HepG2 (cell line): ENCODE measurements around the gene MRPS2. TPM values are rescaled to one million over a fixed set of nuclear protein-coding genes. Genes with fewer than 3 reads are reported as not detected.
A peak's percentile ranks its signal among the peaks of the same experiment; 100 is the strongest.

ENCODE experiments used
- CBX5 ChIP-seq: sonication (generic); formaldehyde crosslinking; IDR thresholded peaks from 2 replicates; pipeline ENCODE4 v1.4.0; 2020; ENCODE audit warnings: missing genetic modification reagents, borderline replicate concordance
- ETV5 ChIP-seq: IDR thresholded peaks from 2 replicates; pipeline ENCODE4 v1.6.1; 2018; ENCODE audit warnings: missing biosample characterization, missing genetic modification reagents, inconsistent platforms, borderline replicate concordance
- HIVEP1 ChIP-seq: sonication (generic); formaldehyde crosslinking; IDR thresholded peaks from 2 replicates; pipeline ENCODE4 v1.4.0; 2020; ENCODE audit warnings: mild to moderate bottlenecking, missing genetic modification reagents
- HNF4G ChIP-seq, 2 experiments: sonication (generic) in 1 of 2; formaldehyde crosslinking in 1 of 2; IDR thresholded peaks; 2 replicates each; pipeline versions ENCODE4 v1.4.0 to v1.6.1; 2011 to 2020; ENCODE audit warnings: borderline replicate concordance in 2 of 2, low read depth in 2 of 2, mild to moderate bottlenecking in 2 of 2, low read length in 1 of 2, missing genetic modification reagents in 1 of 2, moderate library complexity in 1 of 2
- KAT8 ChIP-seq: IDR thresholded peaks from 2 replicates; pipeline ENCODE4 v1.6.1; 2016; ENCODE audit warnings: missing genetic modification reagents, missing compliant biosample characterization
- KLF9 ChIP-seq: IDR thresholded peaks from 2 replicates; pipeline ENCODE4 v1.6.1; 2016; ENCODE audit warnings: low read depth
- NFE2 ChIP-seq: sonication (generic); formaldehyde crosslinking; IDR thresholded peaks from 2 replicates; pipeline ENCODE4 v1.4.0; 2020; ENCODE audit warnings: missing genetic modification reagents
- NR2C2 ChIP-seq: sonication (generic); formaldehyde crosslinking; IDR thresholded peaks from 2 replicates; pipeline ENCODE4 v1.4.0; 2020; ENCODE audit warnings: missing genetic modification reagents, mild to moderate bottlenecking, moderate library complexity, borderline replicate concordance
- PHF21A ChIP-seq: sonication (generic); formaldehyde crosslinking; IDR thresholded peaks from 2 replicates; pipeline ENCODE4 v1.5.0; 2020; ENCODE audit warnings: mild to moderate bottlenecking, missing genetic modification reagents
- RFX5 ChIP-seq: IDR thresholded peaks from 2 replicates; pipeline ENCODE4 v1.6.1; 2011; ENCODE audit warnings: low read depth, low read length, improper control_type of control experiment
- SATB2 ChIP-seq: sonication (generic); formaldehyde crosslinking; IDR thresholded peaks from 2 replicates; pipeline ENCODE4 v1.5.0; 2020; ENCODE audit warnings: missing genetic modification reagents
- SPEN ChIP-seq: sonication (generic); formaldehyde crosslinking; IDR thresholded peaks from 2 replicates; pipeline ENCODE4 v1.5.1; 2020; ENCODE audit warnings: low read depth, mild to moderate bottlenecking, missing genetic modification reagents
- TARDBP ChIP-seq: sonication (generic); formaldehyde crosslinking; IDR thresholded peaks from 2 replicates; pipeline ENCODE4 v1.8.0; 2022; ENCODE audit warnings: mild to moderate bottlenecking, missing genetic modification reagents
- ZNF24 ChIP-seq: fragments of 450-650 bp; IDR thresholded peaks from 2 replicates; pipeline ENCODE4 v1.6.1; 2017; ENCODE audit warnings: antibody characterized with exemption, mild to moderate bottlenecking
- ZNF703 ChIP-seq: sonication (generic); formaldehyde crosslinking; IDR thresholded peaks from 2 replicates; pipeline ENCODE4 v1.5.1; 2020; ENCODE audit warnings: missing genetic modification reagents, mild to moderate bottlenecking, moderate library complexity, borderline replicate concordance
- ZNF83 ChIP-seq: sonication (generic); formaldehyde crosslinking; IDR thresholded peaks from 2 replicates; pipeline ENCODE4 v1.4.0; 2020; ENCODE audit warnings: missing genetic modification reagents, mild to moderate bottlenecking, borderline replicate concordance
- ZNF839 ChIP-seq: sonication (generic); formaldehyde crosslinking; IDR thresholded peaks from 2 replicates; pipeline ENCODE4 v1.4.0; 2020; ENCODE audit warnings: missing genetic modification reagents, mild to moderate bottlenecking, borderline replicate concordance
- polyA plus RNA-seq, 8 experiments: library from polyadenylated mRNA; depleted of rRNA in 3 of 8; stranded (reverse) in 7 of 8; unstranded in 1 of 8; fragments of >200 nt; fragmentation: Illumina TruSeq in 4 of 8; extraction: Trizol in 4 of 8; gene quantifications; 2 replicates each; pipeline versions ENCODE4 v1.2.1 to v1.2.3, GENCODE V29; 2011 to 2016; ENCODE audit warnings: low read depth in 4 of 8, missing spikeins in 1 of 8, mixed read lengths in 1 of 8; ENCODE audit not compliant: insufficient read depth in 1 of 8
- total RNA-seq, 5 experiments: library from RNA; depleted of rRNA; stranded (reverse); fragments of >200 nt; fragmentation: Illumina TruSeq; extraction: Trizol; gene quantifications; 2 replicates each; pipeline ENCODE4 v1.2.3, GENCODE V29; 2016; ENCODE audit warnings: low read depth in 1 of 5
- TF ChIP-seq, protein P1 (sequence below): sonication (generic); formaldehyde crosslinking; IDR thresholded peaks from 2 replicates; pipeline ENCODE4 v1.4.0; 2020; ENCODE audit warnings: mild to moderate bottlenecking, missing genetic modification reagents, borderline replicate concordance
- TF ChIP-seq, protein P2 (sequence below): sonication (generic); formaldehyde crosslinking; IDR thresholded peaks from 2 replicates; pipeline ENCODE4 v1.4.0; 2020; ENCODE audit warnings: mild to moderate bottlenecking, missing genetic modification reagents
- TF ChIP-seq, protein P3 (sequence below): sonication (generic); formaldehyde crosslinking; IDR thresholded peaks from 2 replicates; pipeline ENCODE4 v1.8.0; 2022; ENCODE audit warnings: mild to moderate bottlenecking, missing genetic modification reagents

The MRPS2 gene
- total and polyA plus RNA-seq, 2 of the 13 experiments (the other 11 are each of a cell fraction or from before 2014, with no cell fraction given): 44.4 to 86.7 TPM

- TF ChIP-seq RFX5: no peak
- peak; percentile 75 for TF ChIP-seq TARDBP (CRISPR knock-in tag)
- TF ChIP-seq ZNF839 (CRISPR knock-in tag): no peak
- TF ChIP-seq ETV5 (CRISPR knock-in tag): peak; percentile 75
- TF ChIP-seq, protein P1, sequence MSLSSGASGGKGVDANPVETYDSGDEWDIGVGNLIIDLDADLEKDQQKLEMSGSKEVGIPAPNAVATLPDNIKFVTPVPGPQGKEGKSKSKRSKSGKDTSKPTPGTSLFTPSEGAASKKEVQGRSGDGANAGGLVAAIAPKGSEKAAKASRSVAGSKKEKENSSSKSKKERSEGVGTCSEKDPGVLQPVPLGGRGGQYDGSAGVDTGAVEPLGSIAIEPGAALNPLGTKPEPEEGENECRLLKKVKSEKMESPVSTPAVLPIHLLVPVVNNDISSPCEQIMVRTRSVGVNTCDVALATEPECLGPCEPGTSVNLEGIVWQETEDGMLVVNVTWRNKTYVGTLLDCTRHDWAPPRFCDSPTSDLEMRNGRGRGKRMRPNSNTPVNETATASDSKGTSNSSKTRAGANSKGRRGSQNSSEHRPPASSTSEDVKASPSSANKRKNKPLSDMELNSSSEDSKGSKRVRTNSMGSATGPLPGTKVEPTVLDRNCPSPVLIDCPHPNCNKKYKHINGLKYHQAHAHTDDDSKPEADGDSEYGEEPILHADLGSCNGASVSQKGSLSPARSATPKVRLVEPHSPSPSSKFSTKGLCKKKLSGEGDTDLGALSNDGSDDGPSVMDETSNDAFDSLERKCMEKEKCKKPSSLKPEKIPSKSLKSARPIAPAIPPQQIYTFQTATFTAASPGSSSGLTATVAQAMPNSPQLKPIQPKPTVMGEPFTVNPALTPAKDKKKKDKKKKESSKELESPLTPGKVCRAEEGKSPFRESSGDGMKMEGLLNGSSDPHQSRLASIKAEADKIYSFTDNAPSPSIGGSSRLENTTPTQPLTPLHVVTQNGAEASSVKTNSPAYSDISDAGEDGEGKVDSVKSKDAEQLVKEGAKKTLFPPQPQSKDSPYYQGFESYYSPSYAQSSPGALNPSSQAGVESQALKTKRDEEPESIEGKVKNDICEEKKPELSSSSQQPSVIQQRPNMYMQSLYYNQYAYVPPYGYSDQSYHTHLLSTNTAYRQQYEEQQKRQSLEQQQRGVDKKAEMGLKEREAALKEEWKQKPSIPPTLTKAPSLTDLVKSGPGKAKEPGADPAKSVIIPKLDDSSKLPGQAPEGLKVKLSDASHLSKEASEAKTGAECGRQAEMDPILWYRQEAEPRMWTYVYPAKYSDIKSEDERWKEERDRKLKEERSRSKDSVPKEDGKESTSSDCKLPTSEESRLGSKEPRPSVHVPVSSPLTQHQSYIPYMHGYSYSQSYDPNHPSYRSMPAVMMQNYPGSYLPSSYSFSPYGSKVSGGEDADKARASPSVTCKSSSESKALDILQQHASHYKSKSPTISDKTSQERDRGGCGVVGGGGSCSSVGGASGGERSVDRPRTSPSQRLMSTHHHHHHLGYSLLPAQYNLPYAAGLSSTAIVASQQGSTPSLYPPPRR (CRISPR knock-in tag): no peak
- TF ChIP-seq CBX5 (CRISPR knock-in tag): peak; percentile 68; the same call in 1 of the 2 replicates
- no peak for TF ChIP-seq ZNF24
- TF ChIP-seq PHF21A: peak; percentile 78
- no peak for TF ChIP-seq HNF4G (IDR thresholded peaks at IDR 0.05; ENCODE audit: borderline replicate concordance, low read depth, low read length)
- no peak for TF ChIP-seq HNF4G (CRISPR knock-in tag; IDR thresholded peaks at IDR 0.05; ENCODE audit: borderline replicate concordance, low read depth)
- TF ChIP-seq, protein P2, sequence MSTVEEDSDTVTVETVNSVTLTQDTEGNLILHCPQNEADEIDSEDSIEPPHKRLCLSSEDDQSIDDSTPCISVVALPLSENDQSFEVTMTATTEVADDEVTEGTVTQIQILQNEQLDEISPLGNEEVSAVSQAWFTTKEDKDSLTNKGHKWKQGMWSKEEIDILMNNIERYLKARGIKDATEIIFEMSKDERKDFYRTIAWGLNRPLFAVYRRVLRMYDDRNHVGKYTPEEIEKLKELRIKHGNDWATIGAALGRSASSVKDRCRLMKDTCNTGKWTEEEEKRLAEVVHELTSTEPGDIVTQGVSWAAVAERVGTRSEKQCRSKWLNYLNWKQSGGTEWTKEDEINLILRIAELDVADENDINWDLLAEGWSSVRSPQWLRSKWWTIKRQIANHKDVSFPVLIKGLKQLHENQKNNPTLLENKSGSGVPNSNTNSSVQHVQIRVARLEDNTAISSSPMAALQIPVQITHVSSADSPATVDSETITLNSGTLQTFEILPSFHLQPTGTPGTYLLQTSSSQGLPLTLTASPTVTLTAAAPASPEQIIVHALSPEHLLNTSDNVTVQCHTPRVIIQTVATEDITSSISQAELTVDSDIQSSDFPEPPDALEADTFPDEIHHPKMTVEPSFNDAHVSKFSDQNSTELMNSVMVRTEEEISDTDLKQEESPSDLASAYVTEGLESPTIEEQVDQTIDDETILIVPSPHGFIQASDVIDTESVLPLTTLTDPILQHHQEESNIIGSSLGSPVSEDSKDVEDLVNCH (CRISPR knock-in tag): no peak
- peak; percentile 76 for TF ChIP-seq NR2C2 (CRISPR knock-in tag)
- peak; percentile 99 for TF ChIP-seq SPEN (CRISPR knock-in tag)
- TF ChIP-seq HIVEP1 (CRISPR knock-in tag): no peak; the same call in 1 of the 2 replicates
- peak; percentile 82; the same call in 1 of the 2 replicates for TF ChIP-seq KLF9
- TF ChIP-seq, protein P3, sequence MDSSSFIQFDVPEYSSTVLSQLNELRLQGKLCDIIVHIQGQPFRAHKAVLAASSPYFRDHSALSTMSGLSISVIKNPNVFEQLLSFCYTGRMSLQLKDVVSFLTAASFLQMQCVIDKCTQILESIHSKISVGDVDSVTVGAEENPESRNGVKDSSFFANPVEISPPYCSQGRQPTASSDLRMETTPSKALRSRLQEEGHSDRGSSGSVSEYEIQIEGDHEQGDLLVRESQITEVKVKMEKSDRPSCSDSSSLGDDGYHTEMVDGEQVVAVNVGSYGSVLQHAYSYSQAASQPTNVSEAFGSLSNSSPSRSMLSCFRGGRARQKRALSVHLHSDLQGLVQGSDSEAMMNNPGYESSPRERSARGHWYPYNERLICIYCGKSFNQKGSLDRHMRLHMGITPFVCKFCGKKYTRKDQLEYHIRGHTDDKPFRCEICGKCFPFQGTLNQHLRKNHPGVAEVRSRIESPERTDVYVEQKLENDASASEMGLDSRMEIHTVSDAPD (CRISPR knock-in tag): peak; percentile 66; the same call in 1 of the 2 replicates
- no peak for TF ChIP-seq SATB2 (CRISPR knock-in tag)
- TF ChIP-seq NFE2 (CRISPR knock-in tag): no peak
- peak; percentile 87 for TF ChIP-seq KAT8
- TF ChIP-seq ZNF83: peak; percentile 58; the same call in 1 of the 2 replicates
- TF ChIP-seq ZNF703 (CRISPR knock-in tag): peak; percentile 87; the same call in 1 of the 2 replicates
These were observed at the start of gene MRPS2 (continued) for GRCh38 chr9:135500525-135501260.
